OCI-LY3 (cell line): ENCODE data around the gene GDI1.

ENCODE experiments used
- CTCF ChIP-seq: fragments of 200-600, 300-600 bp; sonication (generic); IDR thresholded peaks from 2 replicates; pipeline ENCODE4 v1.5.1; 2014; ENCODE audit warnings: antibody characterized with exemption, low read length, low read depth
- EZH2phosphoT487 ChIP-seq: fragments of 200-600 bp; shearing (Covaris generic); IDR thresholded peaks from 2 replicates; pipeline ENCODE4 v1.6.1; 2018; ENCODE audit warnings: antibody characterized with exemption, mixed run types, low read depth

- no peak for TF ChIP-seq CTCF
- no peak for TF ChIP-seq EZH2phosphoT487
These were observed 25.0 kb upstream of the GDI1 start for GRCh38 chrX:154411981-154412340.
